Esophagus squamous epithelium (tissue), 4 donors: ENCODE results near the gene ITGB5.

Source experiments
- POLR2A ChIP-seq, 4 donors: fragments of 450-650 bp; IDR thresholded peaks; one replicate each; pipeline ENCODE4 v1.6.1; 2017; ENCODE audit warnings: antibody characterized with exemption in 4 of 4, mild to moderate bottlenecking in 4 of 4, moderate library complexity in 3 of 4
- TF ChIP-seq, protein P1 (sequence below), 6 experiments: fragments of 450-650 bp in 4 of 6; fragments of 200-600 bp in 2 of 6; sonication (generic) in 2 of 6; IDR thresholded peaks; one replicate each; pipeline ENCODE4 v1.5.1; 2016 to 2019; ENCODE audit warnings: antibody characterized with exemption in 6 of 6, mild to moderate bottlenecking in 4 of 6, moderate library complexity in 4 of 6

DNA sequence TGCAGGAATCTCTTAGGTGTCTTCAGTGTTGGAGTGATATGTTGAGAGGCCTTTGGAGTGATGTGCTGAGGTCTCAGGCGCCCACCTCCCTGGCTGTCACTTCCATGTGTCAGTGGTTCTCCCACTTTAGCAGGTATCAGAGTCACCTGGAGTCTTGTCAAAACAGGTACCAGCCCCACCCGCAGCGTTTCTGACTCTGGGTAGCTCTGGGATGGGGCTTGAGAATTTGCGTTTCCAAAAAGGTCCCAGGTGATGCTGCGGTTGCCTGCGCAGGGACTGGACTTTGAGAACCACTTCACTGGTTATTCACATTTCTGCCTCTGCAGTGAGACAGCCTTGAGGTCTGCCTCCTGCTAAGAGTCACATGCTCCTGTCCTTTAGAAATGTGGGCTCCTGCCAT lies 141.4 kb downstream of the ITGB5 start:
- TF ChIP-seq POLR2A (IDR thresholded peaks at IDR 0.05) = no peak
- TF ChIP-seq, protein P1, sequence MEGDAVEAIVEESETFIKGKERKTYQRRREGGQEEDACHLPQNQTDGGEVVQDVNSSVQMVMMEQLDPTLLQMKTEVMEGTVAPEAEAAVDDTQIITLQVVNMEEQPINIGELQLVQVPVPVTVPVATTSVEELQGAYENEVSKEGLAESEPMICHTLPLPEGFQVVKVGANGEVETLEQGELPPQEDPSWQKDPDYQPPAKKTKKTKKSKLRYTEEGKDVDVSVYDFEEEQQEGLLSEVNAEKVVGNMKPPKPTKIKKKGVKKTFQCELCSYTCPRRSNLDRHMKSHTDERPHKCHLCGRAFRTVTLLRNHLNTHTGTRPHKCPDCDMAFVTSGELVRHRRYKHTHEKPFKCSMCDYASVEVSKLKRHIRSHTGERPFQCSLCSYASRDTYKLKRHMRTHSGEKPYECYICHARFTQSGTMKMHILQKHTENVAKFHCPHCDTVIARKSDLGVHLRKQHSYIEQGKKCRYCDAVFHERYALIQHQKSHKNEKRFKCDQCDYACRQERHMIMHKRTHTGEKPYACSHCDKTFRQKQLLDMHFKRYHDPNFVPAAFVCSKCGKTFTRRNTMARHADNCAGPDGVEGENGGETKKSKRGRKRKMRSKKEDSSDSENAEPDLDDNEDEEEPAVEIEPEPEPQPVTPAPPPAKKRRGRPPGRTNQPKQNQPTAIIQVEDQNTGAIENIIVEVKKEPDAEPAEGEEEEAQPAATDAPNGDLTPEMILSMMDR (IDR thresholded peaks at IDR 0.05) = no peak
